ENCODE measurements around the gene WASF2. TPM values are rescaled to one million over a fixed set of nuclear protein-coding genes. Genes with fewer than 3 reads are reported as not detected.

WASF2 gene
- total and polyA plus RNA-seq, 2 of the 8 experiments (the other 6 are each of a cell fraction or from before 2014, with no cell fraction given): 32.1 to 86.6 TPM

DNA sequence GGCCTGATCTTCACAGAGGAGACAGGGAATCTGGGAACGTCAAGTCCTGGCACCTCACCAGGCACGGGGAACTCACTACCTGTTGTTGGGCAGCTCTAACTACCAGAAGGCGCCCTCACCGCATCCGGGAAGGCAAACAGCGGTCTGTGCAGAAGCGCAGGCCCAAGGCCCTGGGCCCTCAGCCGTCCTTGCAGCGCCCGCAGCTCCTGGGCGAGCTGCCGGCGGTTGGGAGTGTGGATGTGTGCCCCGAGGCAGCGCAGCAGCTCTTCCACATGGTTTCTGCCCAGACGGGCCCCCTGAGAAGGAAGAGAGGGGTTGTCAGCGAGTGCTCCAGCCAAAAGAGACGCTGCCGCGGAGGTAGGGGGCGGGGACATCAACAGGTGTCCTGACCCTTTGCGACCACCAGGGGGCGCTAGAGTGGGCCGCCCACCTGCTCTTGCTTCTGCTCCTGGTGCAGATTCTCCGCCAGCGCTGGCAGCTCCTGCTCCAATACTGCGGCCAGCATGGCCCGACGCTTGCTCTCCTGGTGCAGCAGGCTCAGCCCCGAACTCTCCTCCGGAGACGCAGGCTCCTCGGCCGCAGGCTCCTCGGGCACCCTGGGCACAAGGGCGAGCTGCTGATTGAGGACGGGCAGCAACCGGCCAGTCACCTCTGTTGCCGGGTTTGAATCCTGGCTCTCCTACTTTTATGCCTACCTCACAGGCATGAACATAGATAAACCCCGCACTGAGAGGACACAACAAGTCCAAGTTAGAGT is 132.5 kb downstream of the WASF2 start (continued):
- peak; percentile 60 to 71 for TF ChIP-seq RAD21 (IDR thresholded peaks at IDR 0.05 in 1 of 2, conservative IDR thresholded peaks at IDR 0.05 in 1 of 2; ENCODE audit: low read depth in 2 of 2, low read length in 2 of 2)
- TF ChIP-seq CREB1 (IDR thresholded peaks at IDR 0.05): peak; percentile 56
- TF ChIP-seq KDM1A (IDR thresholded peaks at IDR 0.05; ENCODE audit: borderline replicate concordance, low read length): peak; percentile 69; the same call in 1 of the 2 replicates
- TF ChIP-seq EZH2 (IDR thresholded peaks at IDR 0.05; ENCODE audit: low read depth, low read length, severe bottlenecking): peak; percentile 29
- TF ChIP-seq, protein P1, sequence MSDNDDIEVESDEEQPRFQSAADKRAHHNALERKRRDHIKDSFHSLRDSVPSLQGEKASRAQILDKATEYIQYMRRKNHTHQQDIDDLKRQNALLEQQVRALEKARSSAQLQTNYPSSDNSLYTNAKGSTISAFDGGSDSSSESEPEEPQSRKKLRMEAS (IDR thresholded peaks at IDR 0.05): peak; percentile 89
- peak; percentile 91; the same call in 1 of the 2 replicates for TF ChIP-seq TCF12 (IDR thresholded peaks at IDR 0.05; ENCODE audit: low read depth, low read length)
- TF ChIP-seq TBP (IDR thresholded peaks at IDR 0.05; ENCODE audit: low read depth, low read length): peak; percentile 62; the same call in 1 of the 2 replicates
- TF ChIP-seq CEBPB (IDR thresholded peaks at IDR 0.05; ENCODE audit: low read depth, low read length): no peak
- peak; percentile 58; the same call in 1 of the 2 replicates for TF ChIP-seq GABPA (IDR thresholded peaks at IDR 0.05; ENCODE audit: borderline replicate concordance, insufficient read depth, low read length)
- peak in 1 of 2 experiments; percentile 54; a peak in 1 of 4 replicates for TF ChIP-seq SIN3A (conservative IDR thresholded peaks at IDR 0.05 in 1 of 2, IDR thresholded peaks at IDR 0.05 in 1 of 2; ENCODE audit: low read depth in 1 of 2, low read length in 2 of 2)
- TF ChIP-seq, protein P2, sequence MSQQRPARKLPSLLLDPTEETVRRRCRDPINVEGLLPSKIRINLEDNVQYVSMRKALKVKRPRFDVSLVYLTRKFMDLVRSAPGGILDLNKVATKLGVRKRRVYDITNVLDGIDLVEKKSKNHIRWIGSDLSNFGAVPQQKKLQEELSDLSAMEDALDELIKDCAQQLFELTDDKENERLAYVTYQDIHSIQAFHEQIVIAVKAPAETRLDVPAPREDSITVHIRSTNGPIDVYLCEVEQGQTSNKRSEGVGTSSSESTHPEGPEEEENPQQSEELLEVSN (IDR thresholded peaks at IDR 0.05): peak; percentile 58
- no peak for TF ChIP-seq YY1 (IDR thresholded peaks at IDR 0.05; ENCODE audit: low read depth, low read length)
- TF ChIP-seq RNF2 (IDR thresholded peaks at IDR 0.05; ENCODE audit: borderline replicate concordance, low read depth, low read length, missing control alignments, poor library complexity, severe bottlenecking): no peak

Measured in H1 (cell line).